ENCODE results near the gene SASH3.

DNA sequence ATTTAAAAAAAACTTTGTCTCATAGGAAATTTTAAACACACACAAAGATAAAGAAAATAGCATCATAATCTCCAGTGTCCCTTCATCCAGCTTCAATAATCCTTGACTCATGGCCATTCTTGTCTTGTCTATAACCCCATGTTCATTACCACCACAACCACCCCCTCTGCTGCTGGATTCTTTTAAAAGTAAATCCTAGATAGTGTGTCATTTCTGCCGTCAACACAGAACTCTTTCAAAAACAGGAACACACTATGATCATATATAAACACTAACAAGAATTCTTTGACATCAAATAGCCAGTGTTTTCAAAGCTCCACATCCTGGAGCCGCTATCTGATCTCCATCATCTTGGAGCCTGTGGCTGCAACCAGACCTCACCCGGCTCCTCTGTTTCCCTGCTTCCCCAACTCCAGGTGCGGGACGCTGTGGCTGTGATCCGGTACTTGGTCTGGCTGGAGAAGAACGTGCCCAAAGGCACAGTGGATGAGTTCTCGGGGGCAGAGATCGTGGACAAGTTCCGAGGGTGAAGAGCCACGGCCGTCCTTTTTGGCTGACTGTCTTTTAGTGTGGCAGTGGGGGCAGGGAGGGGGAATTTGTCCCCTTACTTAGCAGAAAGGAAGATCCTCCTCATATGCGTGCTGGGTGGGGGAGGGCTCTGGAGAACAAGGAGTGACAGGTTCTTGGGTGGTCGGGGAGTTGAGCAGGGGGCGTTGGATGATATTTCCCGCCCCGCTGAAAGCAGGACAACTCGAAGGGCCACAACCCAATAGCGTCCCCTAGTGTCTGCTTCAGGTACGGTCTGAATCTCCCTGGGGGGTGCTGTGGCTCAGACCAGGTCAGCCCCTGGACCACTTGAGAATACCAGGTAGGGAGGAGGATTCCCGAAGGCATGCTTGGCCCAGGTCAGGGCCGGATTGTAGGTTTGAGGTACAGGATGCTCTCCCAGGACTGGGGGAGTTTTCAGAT, 25.4 kb upstream of the SASH3 start:
- TF ChIP-seq, protein P1, sequence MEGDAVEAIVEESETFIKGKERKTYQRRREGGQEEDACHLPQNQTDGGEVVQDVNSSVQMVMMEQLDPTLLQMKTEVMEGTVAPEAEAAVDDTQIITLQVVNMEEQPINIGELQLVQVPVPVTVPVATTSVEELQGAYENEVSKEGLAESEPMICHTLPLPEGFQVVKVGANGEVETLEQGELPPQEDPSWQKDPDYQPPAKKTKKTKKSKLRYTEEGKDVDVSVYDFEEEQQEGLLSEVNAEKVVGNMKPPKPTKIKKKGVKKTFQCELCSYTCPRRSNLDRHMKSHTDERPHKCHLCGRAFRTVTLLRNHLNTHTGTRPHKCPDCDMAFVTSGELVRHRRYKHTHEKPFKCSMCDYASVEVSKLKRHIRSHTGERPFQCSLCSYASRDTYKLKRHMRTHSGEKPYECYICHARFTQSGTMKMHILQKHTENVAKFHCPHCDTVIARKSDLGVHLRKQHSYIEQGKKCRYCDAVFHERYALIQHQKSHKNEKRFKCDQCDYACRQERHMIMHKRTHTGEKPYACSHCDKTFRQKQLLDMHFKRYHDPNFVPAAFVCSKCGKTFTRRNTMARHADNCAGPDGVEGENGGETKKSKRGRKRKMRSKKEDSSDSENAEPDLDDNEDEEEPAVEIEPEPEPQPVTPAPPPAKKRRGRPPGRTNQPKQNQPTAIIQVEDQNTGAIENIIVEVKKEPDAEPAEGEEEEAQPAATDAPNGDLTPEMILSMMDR (IDR thresholded peaks at IDR 0.05; ENCODE audit: low read depth, low read length, poor library complexity, severe bottlenecking), result peak; percentile 68
- TF ChIP-seq EZH2phosphoT487 (IDR thresholded peaks at IDR 0.05; ENCODE audit: borderline replicate concordance, low read length), result no peak
